ENCODE measurements around the gene IGF2.

DNA sequence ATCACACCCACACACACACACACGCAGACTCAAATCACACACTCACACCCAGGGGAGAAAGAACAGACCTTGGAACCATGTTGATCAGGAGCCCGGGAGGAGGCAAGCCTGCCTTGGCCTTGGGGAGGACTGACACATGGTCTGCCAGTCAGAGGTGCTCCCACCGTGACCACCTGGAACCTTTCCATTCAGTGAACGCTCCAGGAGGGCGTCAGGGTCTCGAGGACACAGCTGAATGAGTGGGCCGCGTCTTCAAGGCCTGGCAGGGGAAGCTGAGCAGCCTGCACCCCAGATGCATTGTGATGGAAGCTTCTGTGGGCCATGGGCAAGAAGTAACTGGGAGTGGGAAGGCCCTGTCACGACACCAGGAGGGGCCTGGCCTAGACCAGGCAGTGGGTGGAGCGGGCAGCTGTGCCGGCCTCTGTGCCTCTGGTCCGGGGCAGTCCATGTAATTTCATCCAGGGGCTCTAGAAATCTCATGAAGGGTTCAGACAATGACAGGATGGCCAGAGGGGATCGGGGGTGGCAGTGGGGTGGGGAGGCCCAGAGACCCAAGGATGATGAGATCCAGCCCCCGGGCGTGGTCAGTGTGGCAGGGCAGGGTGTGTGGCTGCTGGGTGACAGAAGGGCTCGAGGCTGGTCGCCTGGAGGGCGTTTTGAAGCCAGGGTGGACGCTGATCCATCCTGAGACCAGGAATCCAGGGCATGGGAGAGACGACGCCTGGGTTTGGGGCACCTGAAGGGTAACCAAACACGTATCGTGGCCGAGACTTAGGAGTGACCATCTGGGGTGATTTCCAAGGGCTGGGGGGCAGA lies 53.7 kb downstream of the IGF2 start:
- TF ChIP-seq, protein P1, sequence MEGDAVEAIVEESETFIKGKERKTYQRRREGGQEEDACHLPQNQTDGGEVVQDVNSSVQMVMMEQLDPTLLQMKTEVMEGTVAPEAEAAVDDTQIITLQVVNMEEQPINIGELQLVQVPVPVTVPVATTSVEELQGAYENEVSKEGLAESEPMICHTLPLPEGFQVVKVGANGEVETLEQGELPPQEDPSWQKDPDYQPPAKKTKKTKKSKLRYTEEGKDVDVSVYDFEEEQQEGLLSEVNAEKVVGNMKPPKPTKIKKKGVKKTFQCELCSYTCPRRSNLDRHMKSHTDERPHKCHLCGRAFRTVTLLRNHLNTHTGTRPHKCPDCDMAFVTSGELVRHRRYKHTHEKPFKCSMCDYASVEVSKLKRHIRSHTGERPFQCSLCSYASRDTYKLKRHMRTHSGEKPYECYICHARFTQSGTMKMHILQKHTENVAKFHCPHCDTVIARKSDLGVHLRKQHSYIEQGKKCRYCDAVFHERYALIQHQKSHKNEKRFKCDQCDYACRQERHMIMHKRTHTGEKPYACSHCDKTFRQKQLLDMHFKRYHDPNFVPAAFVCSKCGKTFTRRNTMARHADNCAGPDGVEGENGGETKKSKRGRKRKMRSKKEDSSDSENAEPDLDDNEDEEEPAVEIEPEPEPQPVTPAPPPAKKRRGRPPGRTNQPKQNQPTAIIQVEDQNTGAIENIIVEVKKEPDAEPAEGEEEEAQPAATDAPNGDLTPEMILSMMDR (IDR thresholded peaks at IDR 0.05; ENCODE audit: low read length): no peak
- TF ChIP-seq EZH2 (IDR thresholded peaks at IDR 0.05; ENCODE audit: borderline replicate concordance, low read length): no peak

All from OCI-LY1 (cell line).